Fibroblast of gingiva (primary cell): ENCODE results near the gene ATP6V1C2.
A peak's percentile ranks its signal among the peaks of the same experiment; 100 is the strongest.
"Not testable (repeated sequence)": the region's sequence is repeated elsewhere in the genome, so short reads cannot be mapped to it uniquely, and the experiment has no call there.

Source experiments
- DNase-seq: peaks from one replicate; pipeline ENCODE4 v3.0.0-alpha.2; 2011; ENCODE audit warnings: low read depth

The ATP6V1C2 gene

GRCh38 chr2:10813163-10814138, 92.0 kb downstream of the ATP6V1C2 start:
- not testable (repeated sequence) for DNase-seq

DNA sequence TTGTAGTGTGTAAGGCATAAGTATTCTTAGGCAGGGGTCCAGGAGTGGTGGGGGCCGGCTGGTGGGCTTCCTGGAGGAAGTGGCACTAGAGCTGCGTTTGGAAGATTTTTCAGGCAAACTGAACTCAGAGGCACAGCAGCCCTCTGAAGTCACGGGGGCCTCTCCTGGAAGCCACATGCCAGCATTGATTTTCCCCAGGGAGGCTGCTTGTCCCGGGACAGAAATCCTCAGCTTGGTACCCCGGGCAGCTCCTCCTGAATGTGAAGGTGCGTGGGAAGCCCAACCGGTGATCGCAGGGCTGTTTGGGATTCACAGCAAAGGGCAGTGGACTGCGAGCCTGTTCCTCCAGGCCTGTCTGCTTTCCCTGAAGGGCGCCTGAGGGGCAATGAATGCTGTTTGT, 92.7 kb downstream of the ATP6V1C2 start:
- DNase-seq = no peak

DNA sequence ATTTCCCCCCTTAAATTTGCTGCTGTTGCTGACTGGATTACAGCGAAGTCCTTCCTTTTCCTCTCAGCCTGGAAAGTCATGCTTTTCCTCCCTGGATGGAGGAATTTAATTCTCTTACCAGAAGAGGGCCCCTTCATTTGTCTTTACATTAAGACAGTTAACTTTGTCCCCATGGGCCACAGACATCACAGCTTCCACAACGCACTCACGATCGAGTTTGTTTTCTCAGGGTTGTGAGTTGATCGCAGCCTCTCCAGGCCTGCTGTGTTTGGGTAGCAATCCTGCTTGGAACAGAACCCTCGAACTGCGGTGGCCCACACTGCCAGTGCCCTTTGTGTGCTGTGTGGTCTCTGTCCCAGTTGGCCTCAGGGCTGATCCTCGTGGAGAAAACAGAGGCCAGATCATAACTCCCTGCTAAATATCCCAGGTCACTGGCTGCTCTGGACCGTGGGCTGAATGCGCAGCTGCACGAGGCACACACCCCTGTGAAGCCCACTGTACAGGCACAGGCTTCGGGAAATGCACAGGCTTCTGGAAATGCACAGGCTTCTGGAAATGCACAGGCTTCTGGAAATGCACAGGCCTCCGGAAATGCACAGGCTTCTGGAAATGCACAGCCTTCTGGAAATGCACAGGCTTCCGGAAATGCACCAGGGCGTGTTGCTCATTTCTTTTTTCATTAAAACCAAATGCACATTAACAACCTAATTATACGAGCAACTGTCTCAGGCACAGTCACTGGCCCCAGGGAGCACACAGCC, 93.3 kb downstream of the ATP6V1C2 start:
- DNase-seq = peak; percentile 3

GRCh38 chr2:10817413-10817812, 96.0 kb downstream of the ATP6V1C2 start:
- DNase-seq = no peak

- DNase-seq = not testable (repeated sequence)
These were observed 96.9 kb downstream of the ATP6V1C2 start for GRCh38 chr2:10818305-10818704.

DNA sequence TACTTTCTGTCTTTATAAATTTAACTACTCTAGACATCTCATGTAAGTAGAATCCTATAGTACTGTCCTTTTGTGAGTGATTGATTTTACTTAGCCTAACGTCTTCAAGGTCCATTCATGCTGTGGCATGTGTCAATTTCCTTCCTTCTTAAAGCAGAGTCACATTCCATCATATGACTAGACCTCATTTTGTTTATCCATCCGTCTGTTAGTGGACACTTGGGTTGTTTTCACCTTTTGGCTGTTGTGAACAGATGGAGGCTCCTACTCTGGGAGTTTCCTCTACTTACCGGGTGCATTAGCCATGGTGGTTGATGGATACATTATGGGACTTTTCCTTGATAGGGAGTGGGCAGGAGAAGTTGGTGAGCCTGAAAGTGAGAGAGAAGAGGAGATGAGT, 97.6 kb downstream of the ATP6V1C2 start:
- DNase-seq = no peak

GRCh38 chr2:10819714-10820314, 98.4 kb downstream of the ATP6V1C2 start:
- DNase-seq = no peak

GRCh38 chr2:10820562-10820961, 99.1 kb downstream of the ATP6V1C2 start:
- no peak for DNase-seq

DNA sequence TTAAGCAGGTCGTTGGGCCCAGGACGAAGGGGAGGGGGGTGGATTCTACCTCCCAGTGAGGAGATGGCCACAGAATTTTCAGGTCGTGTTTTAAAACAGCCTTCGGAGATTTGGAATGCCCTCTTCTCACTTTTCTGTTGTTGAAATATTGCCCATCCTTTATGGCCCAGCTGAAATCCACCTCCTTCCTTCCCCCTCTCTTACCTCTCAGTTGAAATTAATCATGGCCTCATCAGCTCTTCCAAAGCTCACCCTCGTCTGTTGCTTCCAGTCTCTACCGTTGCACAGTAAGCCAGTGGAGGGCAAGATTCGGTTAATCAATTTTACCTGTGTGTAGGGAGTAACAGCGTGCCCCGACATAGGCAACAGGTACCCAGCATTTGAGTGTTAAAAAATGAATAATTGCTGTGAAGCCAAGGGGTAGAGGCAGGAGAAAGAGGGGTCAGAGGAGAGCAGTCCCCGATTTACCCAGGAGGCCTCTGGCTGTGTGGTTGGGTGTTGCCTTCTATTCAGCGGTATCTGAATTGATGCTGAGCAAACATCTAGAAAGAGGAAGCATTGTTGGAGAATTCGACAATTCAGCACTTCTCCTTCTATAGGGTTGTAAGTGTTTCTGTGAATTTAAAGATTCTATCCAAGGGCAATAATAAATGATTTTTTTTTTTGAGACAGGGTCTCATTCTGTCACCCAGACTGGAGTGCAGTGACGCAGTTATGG, 99.7 kb downstream of the ATP6V1C2 start:
- DNase-seq = no peak

GRCh38 chr2:10824191-10824590, 102.8 kb downstream of the ATP6V1C2 start:
- DNase-seq = no peak

DNA sequence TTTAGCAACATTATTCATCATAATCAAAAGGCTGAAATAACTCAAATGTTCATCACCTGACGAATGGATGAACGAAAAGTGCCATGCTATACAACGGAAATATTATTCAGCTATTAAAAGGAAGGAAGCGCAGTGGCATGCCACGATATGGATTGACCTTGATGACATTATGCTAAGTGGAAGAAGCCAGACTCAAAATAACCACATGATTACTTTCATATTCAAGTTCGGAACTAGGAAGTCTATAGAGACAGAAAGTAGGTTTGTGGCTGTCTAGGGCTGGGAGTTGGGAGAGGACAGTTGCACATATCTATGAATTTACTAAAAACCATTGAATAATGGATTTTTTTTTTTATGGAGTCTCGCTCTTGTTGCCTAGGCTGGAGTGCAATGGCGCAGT, 104.6 kb downstream of the ATP6V1C2 start:
- DNase-seq = no peak

DNA sequence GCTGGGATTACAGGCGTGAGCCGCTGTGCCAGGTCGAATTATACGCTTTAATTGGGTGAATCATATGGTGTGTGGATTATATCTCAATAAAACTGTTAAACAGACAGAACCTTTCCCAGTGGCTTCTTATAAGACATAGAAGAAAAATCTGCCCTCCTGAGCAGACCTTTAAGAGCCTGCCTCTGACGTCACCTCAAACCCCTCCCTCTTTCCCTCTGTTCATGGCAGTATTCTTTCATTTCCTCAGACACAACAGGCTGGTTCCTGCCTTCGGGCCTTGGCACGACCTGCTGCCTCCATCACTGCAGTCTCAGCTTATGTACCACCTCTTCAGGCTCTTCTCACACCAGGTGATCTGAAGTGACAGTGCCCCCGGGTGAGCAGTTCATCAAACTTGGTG, 105.2 kb downstream of the ATP6V1C2 start:
- DNase-seq = no peak

GRCh38 chr2:10828346-10828745, 106.9 kb downstream of the ATP6V1C2 start:
- DNase-seq = no peak

DNA sequence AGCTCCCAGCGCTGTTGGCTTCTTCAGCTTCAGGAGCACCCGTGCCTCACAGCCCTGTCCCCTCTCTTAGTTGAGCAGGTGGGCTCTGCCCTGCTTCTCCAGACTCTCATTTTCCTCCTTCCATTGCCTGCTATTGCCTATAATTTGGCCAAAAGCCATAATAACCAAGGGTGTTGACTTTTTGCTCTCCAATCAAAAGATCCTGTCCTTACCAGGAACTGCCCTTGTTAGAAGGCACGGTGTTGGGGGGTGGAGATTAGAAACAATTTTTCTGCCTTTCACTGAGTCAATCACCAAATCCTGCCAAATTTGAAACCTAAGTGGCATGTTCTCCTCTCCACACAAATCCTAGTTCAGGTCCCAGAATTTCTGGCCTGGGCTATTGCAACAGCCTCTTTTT, 107.9 kb downstream of the ATP6V1C2 start:
- no peak for DNase-seq

GRCh38 chr2:10830203-10830602, 108.8 kb downstream of the ATP6V1C2 start:
- no peak for DNase-seq

DNA sequence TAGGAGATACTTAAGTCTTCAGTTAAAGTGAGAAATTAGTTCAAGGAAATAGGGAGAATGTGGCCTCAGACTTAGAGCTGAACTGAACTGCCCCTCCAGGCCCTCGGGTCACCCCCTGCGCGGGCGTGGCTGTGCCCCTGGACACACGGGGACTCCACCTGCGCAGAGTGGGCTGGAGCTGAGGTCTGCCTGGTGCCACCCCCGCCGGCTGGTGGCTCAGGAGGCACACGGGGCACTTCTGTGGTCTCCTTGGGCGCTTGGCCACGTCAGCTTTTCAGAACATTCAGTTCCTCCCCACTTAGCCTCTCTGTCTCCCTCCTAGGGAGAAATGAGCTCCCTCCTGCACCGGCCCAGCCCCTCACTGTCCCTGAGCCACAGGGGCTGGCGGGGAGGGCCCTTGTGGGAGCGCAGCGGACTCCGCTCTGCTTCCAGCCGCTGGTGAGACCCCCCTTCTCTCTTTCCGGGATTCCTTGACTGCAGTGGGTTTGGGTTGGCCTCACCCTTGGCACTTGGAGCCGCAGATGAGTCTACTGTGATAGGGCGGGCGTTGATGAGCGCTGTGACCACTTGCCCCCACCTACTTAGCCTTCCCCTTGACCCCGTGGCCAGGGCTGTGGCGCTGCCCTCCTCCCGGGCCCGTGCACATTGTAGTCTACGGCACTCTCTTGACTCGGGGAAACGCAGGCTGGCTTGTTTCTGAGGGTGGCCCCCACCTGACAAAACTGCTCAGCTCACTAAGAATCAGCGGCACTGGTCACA, 109.4 kb downstream of the ATP6V1C2 start:
- DNase-seq = no peak

GRCh38 chr2:10831400-10831985, 110.1 kb downstream of the ATP6V1C2 start:
- DNase-seq = no peak

GRCh38 chr2:10832203-10832936, 110.9 kb downstream of the ATP6V1C2 start:
- peak; percentile 65 for DNase-seq

DNA sequence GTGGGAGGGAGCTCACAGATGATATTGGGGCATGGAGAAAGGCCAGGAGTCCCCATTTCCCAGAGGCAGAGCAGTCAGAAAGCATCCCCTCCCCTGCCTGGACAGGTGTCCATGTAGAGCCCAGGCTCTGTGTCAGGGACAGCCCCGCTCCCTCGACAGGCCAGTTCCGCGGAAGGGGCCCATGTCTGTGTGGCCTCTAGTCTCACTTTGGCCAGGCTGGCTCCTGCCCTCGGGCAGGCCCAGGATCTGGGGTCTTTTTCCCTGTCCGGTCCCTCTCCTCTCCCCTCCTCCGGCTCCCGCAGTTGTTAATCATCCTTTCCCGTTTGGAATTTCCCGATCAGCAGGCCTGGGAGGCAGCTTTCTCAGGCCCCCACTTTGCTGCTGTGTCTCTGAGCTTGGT, 111.6 kb downstream of the ATP6V1C2 start:
- no peak for DNase-seq

DNA sequence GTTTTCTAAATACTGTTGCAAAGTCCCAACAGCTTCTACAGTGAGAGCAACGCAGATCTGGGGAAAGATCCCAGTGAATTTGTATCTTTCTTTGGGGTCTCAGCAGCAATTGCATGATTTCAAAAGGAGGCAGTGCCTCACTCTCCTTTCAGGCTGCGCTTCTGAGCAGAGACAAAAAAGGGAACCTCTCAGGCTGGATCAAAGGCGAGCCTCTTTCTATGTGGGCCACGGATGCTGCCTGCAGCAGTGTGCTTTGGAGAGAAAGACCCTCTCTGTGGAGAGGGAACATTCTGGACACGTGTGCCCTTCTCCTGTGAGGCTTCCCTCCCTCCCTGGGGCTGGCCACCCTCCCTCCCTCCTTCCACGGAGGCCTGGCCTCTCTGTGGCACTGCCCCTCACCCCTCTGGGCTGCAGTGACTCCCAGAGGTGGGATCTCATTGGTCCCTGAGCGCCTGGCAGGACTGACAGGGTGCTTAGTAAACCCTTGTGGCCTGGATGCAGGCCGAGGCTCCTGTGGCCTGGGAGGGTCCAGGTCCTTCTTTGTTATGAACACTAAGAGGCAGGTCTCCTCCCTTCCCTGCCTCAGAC, 112.7 kb downstream of the ATP6V1C2 start:
- DNase-seq = no peak
